ENCODE data around the gene DAP. TPM values are rescaled to one million over a fixed set of nuclear protein-coding genes. Genes with fewer than 3 reads are reported as not detected.
A peak's percentile ranks its signal among the peaks of the same experiment; 100 is the strongest.

DAP gene
- total RNA-seq, 4 donors from 2014 or later: 24.3 to 42.4 (median 37.0) TPM

DNA sequence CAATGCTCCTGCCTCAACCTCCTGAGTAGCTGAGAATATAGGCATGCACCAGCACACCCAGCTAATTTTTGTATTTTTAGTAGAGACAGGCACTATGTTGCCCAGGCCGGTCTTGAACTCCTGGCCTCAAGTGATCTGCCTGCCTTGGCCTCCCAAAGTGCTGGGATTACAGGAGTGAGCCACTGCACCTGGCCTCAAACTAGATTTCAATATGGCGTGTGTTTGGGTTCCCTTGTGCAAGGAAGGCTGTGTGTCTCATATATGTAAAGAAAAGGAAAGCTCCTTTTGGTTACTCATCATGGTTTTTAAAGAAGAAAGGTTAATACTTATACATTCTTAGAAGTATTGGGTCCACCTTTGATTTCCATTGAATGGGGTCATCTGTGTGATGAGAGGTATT lies 126.5 kb downstream of the DAP start:
- no peak overlapping the region for H3K4me3 ChIP-seq
- intact Hi-C loops (cut with DNase I): no loop called here
- DNase-seq (ENCODE audit: extremely low spot score): no peak
- peaks cover 0 to 47% (median 0%) of the 10 kb centered on the region in 4 donors for H3K27me3 ChIP-seq
- H3K9me3 ChIP-seq: no peaks in the 10 kb centered on the region
- H3K27ac ChIP-seq (replicated peaks in 1 of 4): no peak overlapping the region
- peaks cover 0 to 8% (median 2%) of the 10 kb centered on the region in 4 donors for H3K4me1 ChIP-seq
- WGBS: 92% methylated on average over 2 of the region's 2 CpGs
- no peaks in the 10 kb centered on the region for H3K36me3 ChIP-seq
- TF ChIP-seq POLR2AphosphoS5 (IDR thresholded peaks at IDR 0.05) (no peak), POLR2A (IDR thresholded peaks at IDR 0.05; ENCODE audit: low read depth) (no peak)
- TF ChIP-seq, protein P1, sequence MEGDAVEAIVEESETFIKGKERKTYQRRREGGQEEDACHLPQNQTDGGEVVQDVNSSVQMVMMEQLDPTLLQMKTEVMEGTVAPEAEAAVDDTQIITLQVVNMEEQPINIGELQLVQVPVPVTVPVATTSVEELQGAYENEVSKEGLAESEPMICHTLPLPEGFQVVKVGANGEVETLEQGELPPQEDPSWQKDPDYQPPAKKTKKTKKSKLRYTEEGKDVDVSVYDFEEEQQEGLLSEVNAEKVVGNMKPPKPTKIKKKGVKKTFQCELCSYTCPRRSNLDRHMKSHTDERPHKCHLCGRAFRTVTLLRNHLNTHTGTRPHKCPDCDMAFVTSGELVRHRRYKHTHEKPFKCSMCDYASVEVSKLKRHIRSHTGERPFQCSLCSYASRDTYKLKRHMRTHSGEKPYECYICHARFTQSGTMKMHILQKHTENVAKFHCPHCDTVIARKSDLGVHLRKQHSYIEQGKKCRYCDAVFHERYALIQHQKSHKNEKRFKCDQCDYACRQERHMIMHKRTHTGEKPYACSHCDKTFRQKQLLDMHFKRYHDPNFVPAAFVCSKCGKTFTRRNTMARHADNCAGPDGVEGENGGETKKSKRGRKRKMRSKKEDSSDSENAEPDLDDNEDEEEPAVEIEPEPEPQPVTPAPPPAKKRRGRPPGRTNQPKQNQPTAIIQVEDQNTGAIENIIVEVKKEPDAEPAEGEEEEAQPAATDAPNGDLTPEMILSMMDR (IDR thresholded peaks at IDR 0.05): no peak

DNA sequence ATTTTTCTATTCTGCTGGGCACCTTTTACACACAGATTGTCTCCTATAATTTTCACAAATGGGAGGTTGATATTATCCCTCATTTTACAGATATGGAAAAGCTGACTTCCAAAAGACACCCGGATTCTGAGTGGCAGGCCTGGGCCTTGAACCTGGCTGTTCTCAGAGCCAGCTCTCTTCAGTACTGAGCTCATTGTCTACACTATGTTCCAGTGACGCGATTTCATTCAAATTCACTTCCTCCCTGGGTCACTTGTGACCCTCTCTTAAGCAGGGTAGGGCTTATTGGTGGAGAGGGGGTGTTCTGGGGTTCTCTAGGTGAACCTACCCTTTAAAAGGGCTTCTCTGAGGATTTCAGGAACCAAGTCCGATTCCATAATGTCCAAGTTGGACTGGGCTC lies 127.0 kb downstream of the DAP start:
- TF ChIP-seq POLR2AphosphoS5 (IDR thresholded peaks at IDR 0.05) (no peak), POLR2A (IDR thresholded peaks at IDR 0.05; ENCODE audit: low read depth) (no peak), EP300 (IDR thresholded peaks at IDR 0.05) (no peak)
- TF ChIP-seq, protein P1 (IDR thresholded peaks at IDR 0.05): no peak
- Histone ChIP-seq H3K27me3 (peaks cover 0 to 47% (median 0%) of the 10 kb centered on the region in 4 donors), H3K4me1 (peaks cover 0 to 8% (median 2%) of the 10 kb centered on the region in 4 donors), H3K4me3 (no peak overlapping the region), H3K9me3 (no peaks in the 10 kb centered on the region), H3K27ac (replicated peaks in 1 of 4) (no peak overlapping the region), H3K36me3 (no peaks in the 10 kb centered on the region)
- intact Hi-C loops (cut with DNase I): no loop called here
- DNase-seq (ENCODE audit: extremely low spot score): no peak
- 76% methylated on average over 4 of the region's 4 CpGs for WGBS

DNA sequence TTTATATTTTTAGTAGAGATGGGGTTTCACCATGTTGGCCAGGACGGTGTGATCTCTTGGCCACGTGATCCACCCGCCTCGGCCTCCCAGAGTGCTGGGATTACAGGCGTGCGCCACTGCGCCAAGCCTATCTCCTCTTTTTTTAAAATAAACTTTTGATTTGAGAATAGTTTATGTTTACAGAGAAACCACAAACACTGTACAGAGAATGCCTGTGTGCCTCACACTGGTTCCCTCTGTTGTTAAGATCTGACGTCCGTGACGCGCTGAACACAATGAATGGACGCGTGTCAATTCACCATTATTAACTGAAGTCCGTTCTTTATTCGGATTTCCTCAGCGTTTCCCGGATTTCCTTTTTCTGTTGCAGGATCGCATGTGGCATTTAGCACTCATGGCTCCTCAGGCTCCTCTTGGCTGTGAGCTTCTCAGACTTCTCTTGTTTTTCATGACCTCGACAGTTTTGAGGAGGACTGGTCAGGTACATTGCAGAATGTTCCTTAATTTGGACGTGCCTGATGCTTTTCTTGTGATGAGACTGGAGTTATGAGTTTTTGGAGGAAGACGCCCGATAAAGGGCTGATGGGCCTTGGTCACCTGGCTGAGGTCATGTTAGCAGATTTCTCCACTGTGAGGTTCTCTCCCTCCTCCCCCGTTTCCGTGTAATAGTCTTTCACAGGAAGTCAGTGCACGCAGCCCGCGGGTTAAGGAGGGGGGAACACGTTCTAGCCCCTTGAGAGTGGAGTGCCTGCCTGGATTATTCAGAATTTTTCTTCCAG lies 127.6 kb downstream of the DAP start:
- Histone ChIP-seq H3K4me3 (no peak overlapping the region), H3K36me3 (no peaks in the 10 kb centered on the region), H3K27me3 (peaks cover 0 to 47% (median 0%) of the 10 kb centered on the region in 4 donors), H3K9me3 (no peaks in the 10 kb centered on the region), H3K27ac (replicated peaks in 1 of 4) (no peak overlapping the region), H3K4me1 (peaks cover 0 to 8% (median 2%) of the 10 kb centered on the region in 4 donors)
- TF ChIP-seq, protein P1 (IDR thresholded peaks at IDR 0.05): no peak
- TF ChIP-seq EP300 (IDR thresholded peaks at IDR 0.05) (no peak), POLR2A (IDR thresholded peaks at IDR 0.05; ENCODE audit: low read depth) (no peak), POLR2AphosphoS5 (IDR thresholded peaks at IDR 0.05) (no peak)
- WGBS: 71% methylated on average over 28 of the region's 28 CpGs
- intact Hi-C loops (cut with DNase I): no loop called here
- no peak for DNase-seq (ENCODE audit: extremely low spot score)

DNA sequence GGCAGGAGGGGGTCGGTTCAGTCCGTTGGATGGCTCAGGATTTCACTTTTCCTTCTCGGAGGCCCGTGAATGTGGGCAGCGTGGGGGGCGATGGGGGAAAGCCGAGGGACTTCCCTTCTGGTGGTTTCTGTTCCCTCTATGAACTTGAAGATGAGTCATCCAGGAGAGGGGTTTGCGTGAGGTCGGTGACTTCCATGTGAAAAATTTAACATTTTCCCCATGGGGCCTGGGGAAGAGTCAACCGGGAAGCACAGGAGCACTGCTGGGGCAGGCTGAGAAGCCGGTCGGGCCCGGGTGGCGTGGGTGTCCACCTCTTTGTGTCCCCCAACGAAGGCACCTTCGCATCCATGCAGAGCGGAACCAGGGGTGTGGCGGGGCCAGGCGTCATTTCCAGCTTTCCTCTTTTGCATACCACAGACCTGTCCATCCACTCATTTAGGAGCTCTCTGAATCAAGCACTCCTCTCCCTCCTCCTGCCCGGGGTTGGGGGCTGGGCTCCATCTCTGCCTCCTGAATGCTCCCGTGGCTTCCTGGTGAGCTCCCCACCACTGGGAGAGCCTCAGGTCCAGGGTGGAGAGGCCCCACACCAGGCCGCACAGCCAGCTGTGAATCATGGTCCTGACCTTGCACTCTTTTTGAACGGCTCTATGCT lies 128.8 kb downstream of the DAP start:
- Histone ChIP-seq H3K4me3 (peak overlapping the region in 1 of 4 donors; percentile 20), H3K4me1 (peaks cover 4 to 19% (median 12%) of the 10 kb centered on the region in 4 donors), H3K9me3 (no peaks in the 10 kb centered on the region), H3K36me3 (no peaks in the 10 kb centered on the region), H3K27me3 (peaks cover 0 to 40% (median 0%) of the 10 kb centered on the region in 4 donors), H3K27ac (replicated peaks in 1 of 4) (no peak overlapping the region)
- WGBS: 68% methylated on average over 20 of the region's 23 CpGs
- intact Hi-C loops (cut with DNase I): no loop called here
- no peak for DNase-seq (ENCODE audit: extremely low spot score)
- TF ChIP-seq EP300 (IDR thresholded peaks at IDR 0.05) (no peak), POLR2A (IDR thresholded peaks at IDR 0.05; ENCODE audit: low read depth) (no peak), POLR2AphosphoS5 (IDR thresholded peaks at IDR 0.05) (no peak)
- TF ChIP-seq, protein P1 (IDR thresholded peaks at IDR 0.05): no peak

Data from esophagus muscularis mucosa (tissue), 4 donors.